HG03196 (cell line): ENCODE data around the gene HEG1.
"Not testable (repeated sequence)": the region's sequence is repeated elsewhere in the genome, so short reads cannot be mapped to it uniquely, and the experiment has no call there.

Experiments used
- ATAC-seq: cut with Tn5 transposase; IDR thresholded peaks from one replicate; pipeline ENCODE4 v1.9.1; 2021; ENCODE audit not compliant: unreplicated experiment

Gene HEG1

DNA sequence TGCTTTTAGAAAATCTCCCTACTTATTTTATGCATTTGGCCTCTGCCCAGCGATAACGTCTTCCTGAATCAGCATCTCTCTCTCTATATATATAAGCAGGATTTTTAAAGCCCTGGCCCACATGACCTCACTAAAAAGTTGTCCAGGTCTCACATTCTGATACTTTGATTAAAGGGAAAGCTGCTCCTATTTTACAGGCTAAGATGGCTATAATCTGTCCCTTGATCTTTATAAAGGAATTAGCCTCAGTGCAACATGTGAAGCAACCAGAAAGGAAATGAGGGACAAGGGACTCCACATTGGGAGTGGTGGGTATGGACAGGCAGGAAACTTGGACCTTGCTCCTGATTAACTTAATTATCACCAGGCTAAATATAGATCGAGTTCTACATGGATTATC lies 95.7 kb downstream of the HEG1 start:
- no peak for ATAC-seq

DNA sequence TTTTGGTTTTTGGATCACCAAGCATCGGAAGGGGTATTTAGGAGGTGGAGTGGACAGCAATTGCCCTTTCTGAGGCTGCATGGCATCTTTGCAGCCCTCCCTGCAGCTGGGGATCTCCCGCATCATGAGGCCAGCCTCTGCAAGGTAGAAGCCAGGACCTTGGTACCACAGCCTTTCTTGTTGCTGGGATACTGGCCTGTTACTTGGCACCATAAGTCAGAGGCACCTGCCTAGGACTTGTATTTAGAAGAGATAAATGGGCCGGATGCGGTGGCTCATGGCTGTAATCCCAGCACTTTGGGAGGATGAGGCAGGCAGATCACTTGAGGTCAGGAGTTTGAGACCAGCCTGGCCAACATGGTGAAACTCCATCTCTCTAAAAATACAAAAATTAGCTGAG lies 97.8 kb downstream of the HEG1 start:
- ATAC-seq: not testable (repeated sequence)

DNA sequence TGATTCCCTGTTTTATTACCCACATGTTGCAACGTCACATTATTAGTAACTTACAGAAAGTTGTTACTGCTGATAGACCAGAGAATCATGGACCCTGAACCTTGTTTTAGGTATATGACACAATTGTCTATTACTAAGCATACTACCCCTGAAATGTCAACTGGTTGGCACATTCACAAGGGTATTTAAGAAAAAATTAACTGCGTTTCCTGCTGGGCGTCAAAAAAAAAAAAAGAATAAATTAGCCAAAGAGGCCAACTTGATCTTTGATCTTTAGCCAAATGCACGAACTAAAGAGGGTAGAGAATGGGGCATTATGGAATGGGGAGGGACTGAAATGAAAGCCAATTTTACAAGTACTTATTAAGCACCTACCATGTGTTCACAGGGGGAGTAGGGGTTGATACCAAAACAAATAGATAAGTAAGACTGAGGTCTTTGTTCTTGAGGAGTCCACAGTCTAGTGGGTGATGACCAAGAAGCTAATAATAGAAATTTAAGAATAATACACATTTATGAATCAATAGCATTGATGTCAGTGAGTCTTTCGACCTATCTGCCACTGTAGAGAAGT lies 103.4 kb downstream of the HEG1 start:
- ATAC-seq: no peak

DNA sequence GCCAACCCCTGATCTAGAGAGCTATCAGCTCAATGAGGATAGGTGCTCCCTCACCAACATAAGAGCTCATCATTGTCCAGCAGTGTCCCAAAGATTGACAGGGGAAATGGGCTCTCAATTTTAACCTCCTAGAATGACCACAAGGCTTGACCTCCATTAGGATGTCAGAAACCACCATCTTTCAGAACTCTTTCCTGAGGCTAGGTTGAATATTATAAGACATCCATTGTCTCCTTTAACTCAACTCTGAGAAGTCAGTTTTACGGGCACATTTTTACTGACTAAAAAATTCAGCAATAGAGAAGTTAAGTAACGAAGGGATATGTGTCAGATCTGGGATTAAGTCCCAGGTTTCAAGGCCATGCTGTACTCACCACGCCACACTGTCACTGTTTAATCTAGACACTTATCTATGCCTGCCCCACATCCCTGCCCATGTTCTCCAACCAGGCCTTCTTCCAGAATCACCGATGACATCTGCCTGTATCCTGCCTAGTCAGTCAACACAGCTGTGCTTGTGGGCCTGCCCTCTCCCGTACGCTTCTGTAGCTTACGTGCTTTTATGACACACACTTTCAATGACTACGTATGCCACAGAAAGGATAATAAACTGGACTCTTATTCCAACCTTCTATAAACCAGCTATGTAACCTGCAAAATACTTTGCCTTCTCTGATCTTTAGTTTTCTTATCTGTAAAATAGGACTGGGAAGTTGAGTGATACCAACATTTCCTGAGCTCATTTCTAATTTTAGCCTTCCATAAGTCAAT lies 104.1 kb downstream of the HEG1 start:
- no peak for ATAC-seq

DNA sequence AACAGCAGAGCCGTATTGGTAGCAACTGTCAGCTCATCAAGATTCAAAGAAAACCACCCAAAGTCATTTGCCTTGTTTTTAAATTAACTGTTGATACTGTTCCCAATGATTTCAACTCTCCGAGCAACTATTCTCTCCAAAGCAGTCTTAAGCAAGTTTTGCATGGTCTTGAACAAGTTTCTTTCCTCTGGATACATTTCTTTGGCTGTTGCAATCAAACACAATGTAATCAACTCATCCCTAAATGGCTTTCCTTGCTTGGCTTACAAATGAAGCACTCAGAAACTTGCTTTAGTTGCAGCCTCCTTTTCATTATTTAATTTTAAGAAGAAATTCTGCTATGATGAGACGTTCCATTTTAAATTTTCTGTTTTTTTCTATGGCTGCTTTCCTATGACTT lies 105.8 kb downstream of the HEG1 start:
- ATAC-seq: no peak

DNA sequence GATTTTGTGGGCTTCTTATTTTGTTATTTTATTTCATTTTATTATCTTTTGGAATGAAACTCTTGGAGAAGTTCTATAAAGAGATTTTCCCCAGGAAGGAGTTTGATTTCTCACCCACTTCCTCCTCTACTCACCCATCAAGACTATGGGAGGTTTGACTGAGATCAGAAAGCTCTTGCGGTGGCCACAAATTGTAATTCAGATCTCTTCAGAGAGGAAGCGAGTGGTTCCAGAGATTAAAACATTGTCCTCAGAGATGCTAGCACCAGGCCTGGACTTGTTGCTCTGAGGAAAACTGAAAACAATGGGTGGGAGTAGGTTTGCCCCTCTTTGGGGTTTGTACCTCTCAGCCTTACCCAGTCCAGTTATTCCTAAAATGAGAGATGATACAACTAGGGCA lies 113.2 kb downstream of the HEG1 start:
- no peak for ATAC-seq

DNA sequence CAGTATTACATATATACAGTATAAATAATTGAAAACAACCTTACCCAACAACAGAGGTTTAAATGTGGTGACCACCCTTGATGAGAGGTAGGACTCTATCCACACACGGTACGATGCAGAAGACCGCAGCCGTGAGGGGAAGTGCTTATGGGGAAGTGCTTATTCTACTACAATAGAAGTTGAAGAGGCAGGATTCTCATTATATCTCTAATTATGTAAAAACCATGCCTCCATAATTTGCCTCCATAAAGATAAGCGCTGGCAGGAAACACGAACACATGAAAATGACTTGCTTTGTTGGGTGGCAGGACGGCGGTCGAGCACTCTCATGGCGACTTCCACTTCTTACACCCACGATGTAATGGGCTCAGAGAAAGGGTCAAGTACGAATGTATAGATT lies 114.0 kb downstream of the HEG1 start:
- ATAC-seq: no peak

DNA sequence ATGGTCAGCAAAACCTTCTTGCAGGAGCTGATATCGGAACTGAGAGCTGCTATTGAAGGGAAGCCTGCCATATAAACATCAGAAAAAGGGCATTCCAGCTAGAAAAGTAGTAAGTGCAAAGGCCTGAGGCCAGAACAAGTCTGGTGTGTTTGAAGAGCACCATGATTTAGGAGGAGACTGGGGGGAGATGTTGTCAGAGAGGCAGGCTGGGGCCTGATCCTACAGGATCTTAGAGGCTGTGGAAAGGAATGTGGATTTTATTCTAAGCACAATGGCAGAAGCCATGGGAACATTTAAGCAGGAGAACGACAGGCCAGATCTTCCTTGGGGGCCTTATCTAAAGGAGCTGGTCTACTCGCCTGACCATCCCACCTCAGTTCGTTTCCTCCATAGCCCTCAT lies 116.1 kb downstream of the HEG1 start:
- ATAC-seq: no peak

DNA sequence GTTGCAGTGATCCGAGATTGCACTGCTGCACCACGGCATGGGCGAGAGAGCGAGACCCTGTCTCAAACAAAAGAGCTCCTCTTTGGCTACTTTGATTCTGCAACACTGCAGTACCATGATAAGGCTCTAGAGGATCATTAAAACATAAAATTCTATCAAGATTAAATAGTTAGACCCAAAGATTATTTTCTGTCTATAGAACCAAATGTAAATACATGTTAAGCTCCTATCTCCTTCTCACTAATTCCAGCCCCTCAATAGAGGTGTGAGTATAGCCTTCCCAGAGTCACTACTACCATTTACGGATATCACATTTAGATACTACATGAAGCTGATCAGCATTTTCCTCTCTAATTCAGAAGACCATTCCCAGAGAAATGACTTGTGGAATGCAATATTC lies 116.9 kb downstream of the HEG1 start:
- ATAC-seq: no peak

DNA sequence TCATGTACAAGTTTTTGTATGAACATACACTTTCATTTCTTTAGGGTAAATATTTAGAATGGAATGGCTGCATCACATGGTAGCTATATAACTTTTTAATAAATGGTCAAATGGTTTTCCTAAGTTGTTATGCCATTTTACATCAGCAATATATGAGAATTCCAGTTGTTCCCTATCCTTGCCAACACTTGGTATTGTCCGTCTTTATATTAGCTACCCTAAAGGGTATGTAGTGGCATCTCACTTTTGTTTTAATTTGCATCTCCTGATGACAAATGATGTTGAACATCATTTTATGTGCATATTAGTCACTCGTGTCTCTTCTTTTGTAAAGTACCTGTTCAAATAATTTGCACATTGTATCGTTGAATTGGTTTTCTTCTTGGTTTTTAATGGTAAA lies 118.7 kb downstream of the HEG1 start:
- ATAC-seq: no peak

DNA sequence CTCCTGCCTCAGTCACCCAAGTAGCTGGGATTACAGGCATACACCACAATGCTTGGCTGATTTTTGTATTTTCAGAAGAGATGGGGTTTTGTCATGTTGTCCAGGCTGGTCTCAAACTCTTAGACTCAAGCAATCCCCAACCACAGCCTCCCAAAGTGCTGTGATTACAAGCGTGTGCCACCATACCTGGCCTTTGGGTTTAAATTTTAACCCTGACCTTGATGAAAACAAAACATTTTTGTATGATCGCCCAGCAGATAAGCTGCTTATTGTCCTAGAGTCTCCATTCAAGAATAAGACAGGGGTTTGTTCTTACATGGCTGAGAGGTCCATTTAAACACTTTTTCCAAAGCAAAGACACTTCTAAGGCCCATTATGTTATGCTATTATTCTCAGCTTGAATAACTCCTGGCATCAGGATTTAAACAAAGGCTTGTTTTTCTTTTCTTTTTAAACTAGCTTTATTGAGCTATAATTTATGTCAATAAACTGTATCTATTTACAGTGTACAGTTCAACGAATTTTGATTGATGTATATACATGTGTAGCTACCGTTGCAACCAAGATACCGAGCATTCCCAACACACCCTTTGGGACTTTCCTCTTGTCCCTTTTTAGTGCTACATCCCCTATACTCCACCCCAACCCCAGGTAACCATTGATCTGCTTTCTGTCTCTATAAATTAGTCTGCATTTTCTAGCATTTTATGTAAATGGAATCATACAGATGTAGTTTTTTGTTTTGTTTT lies 119.8 kb downstream of the HEG1 start:
- ATAC-seq: no peak

DNA sequence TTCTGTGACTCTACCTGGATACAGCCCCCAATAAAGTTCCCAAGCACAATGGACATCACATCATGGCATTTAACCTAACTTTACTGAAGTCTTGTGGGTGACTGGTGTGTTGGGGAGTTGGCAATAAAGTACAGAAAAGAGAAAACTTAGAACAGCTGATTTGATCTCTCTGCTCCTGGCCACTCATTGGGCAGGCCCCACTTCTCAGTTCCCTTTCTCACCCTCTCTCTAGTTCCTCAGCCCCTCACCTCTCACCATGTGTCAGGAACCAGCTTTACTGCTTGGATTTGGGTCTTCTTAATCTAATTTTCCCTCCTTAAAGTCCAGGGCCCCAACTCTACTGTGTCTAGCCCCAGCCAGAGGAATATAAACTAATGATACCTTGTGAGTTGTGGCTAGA lies 120.5 kb downstream of the HEG1 start:
- no peak for ATAC-seq

DNA sequence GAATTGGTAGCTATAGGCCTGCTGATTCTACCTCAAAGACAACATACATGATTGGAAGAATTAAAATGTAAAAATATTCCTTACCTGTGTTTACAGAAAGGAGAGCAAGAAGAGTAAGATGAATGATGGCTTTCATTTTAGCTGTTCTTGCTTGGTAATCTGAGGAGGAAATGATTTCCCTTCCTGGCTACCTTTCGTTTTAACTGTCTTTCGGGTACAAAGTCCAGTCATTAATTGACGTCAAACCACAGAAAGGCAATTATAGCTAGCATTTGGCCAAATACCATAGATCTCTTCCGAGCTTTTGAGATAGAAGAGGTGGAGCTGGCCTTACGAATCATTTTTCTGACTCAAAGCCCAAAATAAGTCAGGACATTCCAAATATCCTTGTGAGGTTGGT lies 121.2 kb downstream of the HEG1 start, which contains the start of gene MUC13:
Gene MUC13 (minus strand): TSS at position 175 of the 400 bp plus-strand sequence. CDS start 39 bp downstream, at position 136.
- no peak for ATAC-seq

DNA sequence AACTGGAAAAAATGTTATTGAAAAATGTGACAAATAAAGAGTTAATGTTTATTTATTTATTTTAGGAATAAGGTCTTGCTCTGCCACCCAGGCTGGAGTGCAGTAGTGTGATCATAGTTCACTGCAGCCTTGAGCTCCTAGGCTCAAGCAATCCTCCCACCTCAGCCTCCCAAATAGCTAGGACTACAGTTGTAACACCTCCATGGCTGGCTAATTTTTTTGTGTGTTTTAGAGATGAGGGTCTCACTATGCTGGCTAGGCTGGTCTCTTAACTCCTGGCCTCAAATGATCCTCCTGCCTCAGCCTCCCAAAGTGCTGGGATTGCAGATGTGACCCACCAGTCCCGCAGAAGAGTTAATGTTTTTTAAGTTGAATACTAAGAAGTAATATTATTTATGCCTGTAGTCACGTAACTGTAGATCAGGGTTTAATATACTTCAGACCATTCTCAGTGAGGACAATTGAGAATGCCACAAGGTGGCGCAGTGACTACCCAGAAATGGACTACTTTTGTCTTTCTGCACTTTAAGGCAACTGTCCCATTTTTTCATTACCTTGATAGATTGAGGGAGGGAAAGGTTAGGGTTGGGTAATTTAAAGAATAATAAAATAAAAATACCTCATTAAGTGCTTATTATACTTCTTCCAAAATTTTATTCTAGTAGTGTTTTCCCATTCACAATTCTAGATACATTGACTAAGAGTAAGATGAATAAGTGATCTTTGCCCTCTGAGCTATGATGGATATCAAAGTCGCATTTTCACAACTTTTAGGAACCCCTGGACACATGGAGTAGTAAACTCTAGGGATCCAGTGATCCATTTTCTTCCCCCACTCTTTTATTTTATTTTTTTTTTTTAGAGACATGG lies 127.2 kb downstream of the HEG1 start:
- no peak for ATAC-seq

DNA sequence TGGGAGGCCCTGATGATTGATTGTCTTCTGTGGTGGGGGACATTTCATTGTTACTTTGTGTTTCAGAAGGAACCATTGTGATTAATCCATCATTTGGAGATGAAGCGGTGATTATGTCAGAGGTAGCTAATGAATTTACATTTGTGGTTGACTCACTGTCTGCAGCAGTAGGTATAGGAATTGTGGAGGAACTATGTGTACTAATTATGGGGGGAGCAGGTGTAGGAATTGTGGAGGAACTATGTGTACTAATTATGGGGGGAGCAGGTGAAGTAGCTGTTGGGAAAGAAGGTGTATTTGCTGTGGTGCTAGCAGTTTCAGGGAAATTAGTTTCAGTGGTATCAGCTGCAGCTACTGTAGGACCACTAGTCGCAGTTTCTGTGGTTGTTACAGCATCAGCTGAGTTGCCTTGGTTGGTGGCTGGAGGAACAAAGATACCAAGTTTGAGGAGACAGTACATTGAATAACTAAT lies 128.2 kb downstream of the HEG1 start:
- ATAC-seq: no peak

DNA sequence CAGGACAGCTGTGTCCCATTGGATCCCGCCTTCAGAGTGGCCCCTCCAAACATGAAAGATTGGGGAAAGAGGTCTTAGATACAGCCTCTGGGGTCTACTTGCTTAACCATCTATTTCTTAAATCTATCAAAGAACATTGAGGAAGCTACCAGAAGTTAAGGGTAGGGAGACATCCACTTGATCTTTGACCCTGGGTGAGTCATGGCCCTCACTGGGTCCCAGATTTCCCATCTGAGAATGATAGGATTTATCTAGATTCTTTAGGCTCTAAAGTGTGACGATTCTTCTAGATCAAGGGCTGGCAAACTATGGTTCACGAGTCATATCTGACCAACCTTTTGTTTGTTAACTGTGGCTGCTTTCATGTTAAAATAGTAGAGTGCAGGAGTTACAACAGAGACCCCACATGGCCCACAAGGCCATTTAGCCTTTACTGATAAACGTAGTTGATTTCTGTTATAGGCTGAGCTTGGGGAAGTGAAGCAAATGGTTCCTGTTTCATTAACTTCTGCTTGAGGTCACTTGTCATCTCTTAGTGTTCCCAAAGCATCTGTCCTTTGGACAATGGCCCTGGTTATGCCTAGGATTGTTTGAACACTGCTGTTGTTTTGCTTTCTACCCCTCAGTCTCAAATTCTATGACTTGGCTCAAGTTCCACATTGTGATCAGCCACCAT lies 129.2 kb downstream of the HEG1 start:
- ATAC-seq: no peak

DNA sequence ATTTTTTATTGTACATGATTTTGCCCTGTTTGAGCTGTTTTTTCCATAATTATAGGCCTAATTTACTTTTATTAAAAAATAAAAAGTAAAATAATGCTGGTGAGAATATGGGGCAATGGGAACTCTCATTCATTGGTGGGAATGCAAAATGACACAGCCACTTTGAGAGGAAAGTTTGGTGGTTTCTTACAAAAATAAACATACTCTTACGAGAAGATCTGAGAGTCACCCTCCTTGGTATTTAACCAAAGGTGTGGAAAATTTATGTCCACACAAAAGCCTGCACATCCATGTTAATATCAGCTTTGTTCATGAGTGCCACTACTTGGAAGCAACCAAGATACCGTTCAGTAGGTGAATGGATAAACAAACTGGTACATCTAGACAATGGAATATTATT lies 131.1 kb downstream of the HEG1 start:
- ATAC-seq: no peak

DNA sequence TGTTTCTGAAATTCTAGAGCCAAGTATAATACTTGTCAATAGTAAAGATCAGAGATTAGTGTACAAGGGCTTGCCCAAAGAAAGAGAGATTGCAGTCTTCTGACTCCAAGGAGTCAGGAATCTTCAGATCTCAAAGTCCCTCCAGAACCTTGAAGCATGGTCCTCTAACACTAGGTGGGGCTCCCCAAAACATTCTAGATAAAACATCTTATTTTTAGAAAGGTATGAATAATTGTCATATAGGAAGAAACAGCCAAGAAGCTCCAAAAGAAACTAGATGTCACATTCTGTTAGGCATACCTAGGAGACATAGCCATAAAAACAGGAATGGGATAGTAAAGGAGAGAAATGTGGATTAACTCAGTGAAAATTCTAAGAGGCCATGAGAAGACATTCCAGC lies 132.0 kb downstream of the HEG1 start:
- ATAC-seq: no peak

DNA sequence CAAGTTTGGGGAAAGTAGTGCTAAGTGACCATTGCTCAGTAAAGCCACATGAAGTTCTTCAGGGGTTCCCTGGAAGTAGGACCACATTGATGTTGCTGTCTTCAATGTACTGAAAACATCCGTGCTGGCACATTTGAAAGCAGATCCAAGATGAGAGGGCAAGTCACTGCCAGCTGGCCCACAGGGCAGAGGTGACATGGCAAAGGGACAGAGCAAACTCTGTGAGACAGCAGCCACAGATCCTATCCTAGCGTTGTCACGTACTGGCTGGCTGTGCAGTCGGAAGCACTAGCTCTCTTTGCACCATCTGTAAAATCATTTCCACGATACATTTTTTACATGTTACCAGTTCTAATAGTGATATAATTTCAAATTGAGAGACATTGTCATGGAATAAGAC lies 135.1 kb downstream of the HEG1 start:
- ATAC-seq: no peak

DNA sequence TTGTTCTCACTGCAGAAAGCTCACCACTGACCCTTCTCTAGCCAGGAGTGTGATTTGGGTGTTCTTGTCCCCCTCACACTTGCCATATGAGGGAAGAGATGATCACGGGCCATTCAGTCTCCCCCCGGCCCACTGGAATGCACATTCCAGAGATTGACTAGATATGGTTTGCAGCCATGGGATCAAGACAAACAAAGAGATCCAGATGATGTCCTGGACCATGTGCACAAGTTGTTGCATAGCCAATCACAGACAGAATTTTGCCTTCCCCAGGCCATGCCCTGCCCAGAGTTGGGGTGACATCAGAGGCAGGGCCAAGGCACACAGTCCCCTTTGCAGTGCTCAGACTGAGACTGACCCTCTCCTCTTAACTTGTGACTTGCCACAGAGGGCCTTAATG lies 136.0 kb downstream of the HEG1 start:
- no peak for ATAC-seq

DNA sequence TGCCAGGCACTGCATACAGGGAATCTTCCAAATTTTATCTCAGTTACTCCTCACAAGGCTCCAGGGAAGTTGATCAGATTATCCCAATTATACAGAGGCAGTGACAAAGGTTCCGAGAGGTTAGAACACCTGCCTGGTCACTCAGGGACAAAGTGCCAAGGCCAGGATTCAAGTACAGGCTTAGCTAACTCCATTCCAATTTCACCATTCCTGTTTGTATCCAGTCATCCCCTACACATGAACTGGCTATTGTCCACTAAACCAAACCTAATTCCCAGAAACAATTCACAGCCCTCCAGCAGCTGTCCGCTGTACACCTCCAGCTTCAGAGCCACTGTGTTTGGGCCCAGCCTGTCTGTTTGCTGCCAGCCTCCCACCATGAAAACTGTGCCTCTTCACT lies 137.3 kb downstream of the HEG1 start:
- no peak for ATAC-seq
